ENCODE measurements around the gene RBM33. TPM values are rescaled to one million over a fixed set of nuclear protein-coding genes. Genes with fewer than 3 reads are reported as not detected.

The RBM33 gene
- total and polyA plus RNA-seq, 9 of the 15 experiments (the other 6 are each of a cell fraction or from before 2014, with no cell fraction given), result 4.4 to 80.7 (median 27.3) TPM

GRCh38 chr7:155640629-155641028 is 3.8 kb upstream of the RBM33 start:
- Histone ChIP-seq H3K4me1 (replicated peaks in 1 of 2; ENCODE audit: control insufficient read depth in 2 of 2, insufficient read depth in 2 of 2, low read length in 2 of 2) (peaks cover 0 to 15% of the 10 kb centered on the region in 2 experiments; a peak in 1 of 5 replicates), H2AFZ (ENCODE audit: low read depth, low read length) (no peak overlapping the region), H3K9me1 (ENCODE audit: control insufficient read depth, insufficient read depth, low read length) (no peaks in the 10 kb centered on the region), H3K79me2 (ENCODE audit: control insufficient read depth, insufficient read depth, low read length) (peaks cover 29% of the 10 kb centered on the region), H3K4me3 (no peak overlapping the region), H3K36me3 (ENCODE audit: control insufficient read depth, insufficient read depth, low read length) (peaks cover 21% of the 10 kb centered on the region), H3K9ac (ENCODE audit: insufficient read depth in 1 of 2, low read depth in 2 of 2, low read length in 2 of 2) (no peak overlapping the region), H3K27me3 (ENCODE audit: control insufficient read depth in 2 of 2, insufficient read depth in 2 of 2, low read length in 2 of 2) (no peaks in the 10 kb centered on the region), H4K20me1 (replicated peaks; ENCODE audit: control insufficient read depth, insufficient read depth, low read length) (no peaks in the 10 kb centered on the region), H3K27ac (ENCODE audit: extremely low read depth, low read depth, low read length) (no peak overlapping the region), H3K4me2 (ENCODE audit: insufficient read depth, low read length) (no peak overlapping the region), H3K9me3 (replicated peaks; ENCODE audit: control insufficient read depth, insufficient read depth, low read depth, low read length) (peaks cover 28% of the 10 kb centered on the region)
- TF ChIP-seq ZNF280A (IDR thresholded peaks at IDR 0.05; ENCODE audit: low read depth, partially characterized antibody) (no peak), POLR2A (conservative IDR thresholded peaks at IDR 0.05) (peak; percentile 52)
- intact Hi-C loops (cut with micrococcal nuclease), result no loop called here
- no TSS peak for BruUV-seq (replicated peaks)
- POLR2A ChIA-PET, result no interaction called here
- WGBS (ENCODE audit: insufficient coverage, low coverage, missing lambda C conversion rate), result 90% methylated on average over 4 of the region's 4 CpGs
- ATAC-seq (no peak), FAIRE-seq (no peak), DNase-seq (ENCODE audit: extremely low read depth in 1 of 4, low spot score in 3 of 4) (no peak)
- in situ Hi-C loops (cut with MboI), result no loop called here
- CTCF ChIA-PET (ENCODE audit: low intra/inter-chr PET ratio), result no interaction called here

- Histone ChIP-seq H4K20me1 (replicated peaks; ENCODE audit: control insufficient read depth, insufficient read depth, low read length) (0 out of 2 replicates have a peak, but pooled peaks cover 4% of the 10 kb centered on the region), H3K9ac (ENCODE audit: insufficient read depth in 1 of 2, low read depth in 2 of 2, low read length in 2 of 2) (peak overlapping the region; percentile 95 to 99), H3K27ac (ENCODE audit: extremely low read depth, low read depth, low read length) (peak overlapping the region; percentile 93), H3K79me2 (ENCODE audit: control insufficient read depth, insufficient read depth, low read length) (peaks cover 61% of the 10 kb centered on the region), H3K9me3 (replicated peaks; ENCODE audit: control insufficient read depth, insufficient read depth, low read depth, low read length) (peaks cover 28% of the 10 kb centered on the region), H3K4me3 (peak overlapping the region; percentile 80), H3K4me2 (ENCODE audit: insufficient read depth, low read length) (peak overlapping the region; percentile 97), H3K4me1 (replicated peaks in 1 of 2; ENCODE audit: control insufficient read depth in 2 of 2, insufficient read depth in 2 of 2, low read length in 2 of 2) (peaks cover 6 to 15% of the 10 kb centered on the region in 2 experiments; a peak in 4 of 5 replicates), H3K27me3 (ENCODE audit: control insufficient read depth in 2 of 2, insufficient read depth in 2 of 2, low read length in 2 of 2) (no peaks in the 10 kb centered on the region), H3K9me1 (ENCODE audit: control insufficient read depth, insufficient read depth, low read length) (no peaks in the 10 kb centered on the region), H3K36me3 (ENCODE audit: control insufficient read depth, insufficient read depth, low read length) (peaks cover 50% of the 10 kb centered on the region), H2AFZ (ENCODE audit: low read depth, low read length) (peak overlapping the region; percentile 100)
- ChIA-PET POLR2A (interaction anchor here (0.7 to 1.5 kb wide), 10 partner anchors 12 to 1238 kb away, joined by 3 to 9 read pairs (median 4); no protein-coding TSS in a partner anchor), CTCF (ENCODE audit: low intra/inter-chr PET ratio) (no interaction called here)
- intact Hi-C loops (cut with micrococcal nuclease), result no loop called here
- in situ Hi-C loops (cut with MboI), result no loop called here
- ATAC-seq (peak; percentile 55), DNase-seq (ENCODE audit: extremely low read depth in 1 of 4, low spot score in 3 of 4) (no peak), FAIRE-seq (no peak)
- TSS peak; percentile 63 for BruUV-seq (replicated peaks)
- 1% methylated on average over 27 of the region's 32 CpGs for WGBS (ENCODE audit: insufficient coverage, low coverage, missing lambda C conversion rate)
- no peak for TF ChIP-seq TEAD2 (tag; IDR thresholded peaks at IDR 0.05)
- no peak for TF ChIP-seq POLR2AphosphoS5 (IDR thresholded peaks at IDR 0.05; ENCODE audit: control insufficient read depth, insufficient read depth, low read depth, low read length)
- no peak for TF ChIP-seq PCBP2 (IDR thresholded peaks at IDR 0.05; ENCODE audit: low read depth, low read length, poor library complexity, severe bottlenecking)
- TF ChIP-seq NR2C2 (CRISPR knock-in tag; IDR thresholded peaks at IDR 0.05), result no peak
- TF ChIP-seq NR2C2 (tag; IDR thresholded peaks at IDR 0.05), result no peak
- TF ChIP-seq KAT7 (CRISPR knock-in tag; IDR thresholded peaks at IDR 0.05; ENCODE audit: borderline replicate concordance), result 0 out of 2 replicates have a peak, but pooled peaks have one; percentile 16
- no peak for TF ChIP-seq RBM14 (IDR thresholded peaks at IDR 0.05; ENCODE audit: borderline replicate concordance, insufficient read depth, low read depth, low read length)
- 0 out of 2 replicates have a peak, but pooled peaks have one; percentile 24 for TF ChIP-seq IRF1 (CRISPR knock-in tag; IDR thresholded peaks at IDR 0.05; ENCODE audit: borderline replicate concordance)
- TF ChIP-seq IFI16 (CRISPR knock-in tag; IDR thresholded peaks at IDR 0.05), result no peak
- TF ChIP-seq ELK1 (CRISPR knock-in tag; IDR thresholded peaks at IDR 0.05), result no peak
Measured at GRCh38 chr7:155643804-155644177, 670 bp upstream of the RBM33 start.

Measured in K562 (cell line).